K562 (cell line): ENCODE data around the gene SNX17. TPM values are rescaled to one million over a fixed set of nuclear protein-coding genes. Genes with fewer than 3 reads are reported as not detected.

ENCODE experiments used
- AFF4 ChIP-seq: sonication (generic); formaldehyde crosslinking; IDR thresholded peaks from 2 replicates; pipeline ENCODE4 v1.8.0; 2023; ENCODE audit warnings: mild to moderate bottlenecking, missing genetic modification reagents
- DMBX1 ChIP-seq: fragments of 250-450 bp; sonication (Bioruptor Pico); IDR thresholded peaks from 2 replicates; pipeline ENCODE4 v1.8.0; 2022; ENCODE audit warnings: inconsistent platforms, mild to moderate bottlenecking, moderate library complexity, borderline replicate concordance
- ESRRA ChIP-seq: fragments of 450-650 bp; IDR thresholded peaks from 2 replicates; pipeline ENCODE4 v1.6.1; 2014; ENCODE audit warnings: low read depth, mild to moderate bottlenecking, moderate library complexity, borderline replicate concordance
- GABPB1 ChIP-seq: sonication (generic); formaldehyde crosslinking; IDR thresholded peaks from 2 replicates; pipeline ENCODE4 v1.8.0; 2022; ENCODE audit warnings: mild to moderate bottlenecking, missing genetic modification reagents
- GTF2A2 ChIP-seq: IDR thresholded peaks from 2 replicates; pipeline ENCODE4 v1.6.1; 2016; ENCODE audit warnings: mild to moderate bottlenecking, missing genetic modification characterization, missing compliant biosample characterization
- MECOM ChIP-seq: fragments of 250-450 bp; sonication (Bioruptor Pico); IDR thresholded peaks from 2 replicates; pipeline ENCODE4 v1.8.0; 2022; ENCODE audit warnings: inconsistent platforms
- MXD1 ChIP-seq: fragments of 250-450 bp; sonication (Bioruptor Pico); IDR thresholded peaks from 2 replicates; pipeline ENCODE4 v1.8.0; 2021; ENCODE audit warnings: borderline replicate concordance, mild to moderate bottlenecking, moderate library complexity; ENCODE audit not compliant: poor library complexity, severe bottlenecking
- NFE2 ChIP-seq: IDR thresholded peaks from 2 replicates; pipeline ENCODE4 v1.6.1; 2014; ENCODE audit warnings: antibody characterized with exemption, low read depth
- PML ChIP-seq: IDR thresholded peaks from 2 replicates; pipeline ENCODE4 v1.6.1; 2012; ENCODE audit warnings: low read length, inconsistent platforms
- RB1 ChIP-seq: fragments of 450-650 bp; IDR thresholded peaks from 2 replicates; pipeline ENCODE4 v1.6.1; 2017; ENCODE audit warnings: low read depth, mild to moderate bottlenecking
- STAG1 ChIP-seq: sonication (generic); formaldehyde crosslinking; IDR thresholded peaks from 2 replicates; pipeline ENCODE4 v1.5.0; 2020; ENCODE audit warnings: missing genetic modification reagents, borderline replicate concordance
- TCF3 ChIP-seq: sonication (generic); formaldehyde crosslinking; IDR thresholded peaks from 2 replicates; pipeline ENCODE4 v1.4.0; 2020; ENCODE audit warnings: mild to moderate bottlenecking, missing genetic modification reagents
- TFE3 ChIP-seq: fragments of 450-650 bp; formaldehyde crosslinking; IDR thresholded peaks from 2 replicates; pipeline ENCODE4 v1.4.0; 2020; ENCODE audit warnings: mild to moderate bottlenecking, mixed read lengths
- TRIM25 ChIP-seq: fragments of 450-650 bp; IDR thresholded peaks from 2 replicates; pipeline ENCODE4 v1.7.0; 2016; ENCODE audit warnings: borderline replicate concordance
- ZNF140 ChIP-seq: fragments of 250-450 bp; sonication (Bioruptor Pico); IDR thresholded peaks from 2 replicates; pipeline ENCODE4 v1.8.0; 2021; ENCODE audit warnings: moderate library complexity, mild to moderate bottlenecking, inconsistent platforms
- ZNF146 ChIP-seq: IDR thresholded peaks from one replicate; pipeline ENCODE4 v1.6.1; 2018; ENCODE audit warnings: missing compliant biosample characterization; ENCODE audit not compliant: unreplicated experiment
- ZNF717 ChIP-seq: fragments of 250-450 bp; sonication (Bioruptor Pico); IDR thresholded peaks from 2 replicates; pipeline ENCODE4 v1.5.0; 2021
- ZNF75A ChIP-seq: fragments of 450-650 bp; formaldehyde crosslinking; IDR thresholded peaks from 2 replicates; pipeline ENCODE4 v1.4.0; 2020; ENCODE audit warnings: mild to moderate bottlenecking
- ZSCAN32 ChIP-seq: fragments of 450-650 bp; formaldehyde crosslinking; IDR thresholded peaks from 2 replicates; pipeline ENCODE4 v1.4.0; 2020; ENCODE audit warnings: mild to moderate bottlenecking, moderate library complexity
- ZZZ3 ChIP-seq: fragments of 450-650 bp; IDR thresholded peaks from 2 replicates; pipeline ENCODE4 v1.6.1; 2016; ENCODE audit warnings: antibody characterized with exemption, mild to moderate bottlenecking, moderate library complexity
- polyA plus RNA-seq, 8 experiments: library from polyadenylated mRNA; depleted of rRNA in 4 of 8; stranded (reverse) in 5 of 8; unstranded in 3 of 8; fragments of >200 nt; fragmentation: Nextera tagmentation in 2 of 8; fragmentation: Illumina TruSeq in 1 of 8; extraction: Ambion mirVana in 2 of 8; extraction: Trizol in 1 of 8; gene quantifications; 2 replicates each; pipeline versions ENCODE4 v1.2.1 to v1.2.3, GENCODE V29; 2011 to 2014; ENCODE audit warnings: inconsistent platforms in 1 of 8, missing spikeins in 1 of 8
- total RNA-seq, 7 experiments: library from RNA; depleted of rRNA in 6 of 7; stranded (reverse); fragments of >200 nt in 6 of 7; fragmentation: Illumina TruSeq in 2 of 7; extraction: Trizol in 2 of 7; gene quantifications; 2 replicates each; pipeline versions ENCODE4 v1.2.1 to v1.2.3, GENCODE V29; 2011 to 2021; ENCODE audit warnings: low replicate concordance in 1 of 7

Gene SNX17
- total and polyA plus RNA-seq, 9 of the 15 experiments (the other 6 are each of a cell fraction or from before 2014, with no cell fraction given), result 3.0 to 75.7 (median 54.6) TPM

- TF ChIP-seq MXD1 (CRISPR knock-in tag) (no peak), PML (peak; percentile 16), ZSCAN32 (CRISPR knock-in tag) (0 out of 2 replicates have a peak, but pooled peaks have one; percentile 44), AFF4 (CRISPR knock-in tag) (peak; percentile 71), ZNF140 (CRISPR knock-in tag) (no peak), TFE3 (CRISPR knock-in tag) (no peak), ZNF146 (CRISPR knock-in tag) (no peak), ZNF717 (CRISPR knock-in tag) (no peak), ZZZ3 (no peak), RB1 (peak; percentile 79), MECOM (no peak), ZNF75A (CRISPR knock-in tag) (no peak), NFE2 (no peak), TCF3 (peak; percentile 56; the same call in 1 of the 2 replicates), DMBX1 (CRISPR knock-in tag) (peak; percentile 22; the same call in 1 of the 2 replicates), GABPB1 (CRISPR knock-in tag) (peak; percentile 89), ESRRA (peak; percentile 87), STAG1 (no peak), GTF2A2 (tag) (no peak), TRIM25 (no peak)
Observed at GRCh38 chr2:27370026-27370815, at the start of gene SNX17, which contains the start of gene EIF2B4 (continued).
